Activated naive CD4-positive, alpha-beta T cell treated with anti-CD3 and anti-CD28 coated beads, Interleukin-2, amount 10 ng/mL, durations not matched to agents 7 days and 5 days (primary cell): ENCODE results near the gene ANGEL1.

ENCODE experiments used
- CTCF ChIA-PET: fragments of 350-600 bp; sonication (Branson Sonifier 250); formaldehyde crosslinking; loops from one replicate; lab custom pipeline; 2021; ENCODE audit warnings: antibody characterized with exemption; lab: Charles Lee
- DNase-seq: peaks from one replicate; pipeline ENCODE4 v3.0.0-alpha.2; 2020
- H3K27ac Mint-ChIP-seq: one replicate; pipeline ENCODE4 v1.8.0; 2021; ENCODE audit warnings: mild to moderate bottlenecking, moderate library complexity, mixed read lengths
- H3K27me3 Mint-ChIP-seq: one replicate; pipeline ENCODE4 v1.8.0; 2021; ENCODE audit warnings: mild to moderate bottlenecking, mixed read lengths
- H3K36me3 Mint-ChIP-seq: one replicate; pipeline ENCODE4 v1.8.0; 2021; ENCODE audit warnings: mixed read lengths
- H3K4me1 Mint-ChIP-seq: one replicate; pipeline ENCODE4 v1.8.0; 2021; ENCODE audit warnings: mixed read lengths
- H3K4me3 Mint-ChIP-seq: one replicate; pipeline ENCODE4 v1.8.0; 2021; ENCODE audit warnings: mild to moderate bottlenecking, moderate library complexity, mixed read lengths
- H3K9me3 Mint-ChIP-seq: one replicate; pipeline ENCODE4 v1.8.0; 2021; ENCODE audit warnings: mixed read lengths

The ANGEL1 gene

GRCh38 chr14:76780360-76780759 is 32.3 kb downstream of the ANGEL1 start:
- CTCF ChIA-PET: interaction anchor here (2.3 to 5.7 kb wide), 2 partner anchors 31 to 70 kb away, joined by 5 to 37 read pairs; partner anchors contain the start of gene ANGEL1
- Mint-ChIP-seq H3K4me3 (no peak overlapping the region), H3K27me3 (no peaks in the 10 kb centered on the region), H3K27ac (no peak overlapping the region), H3K9me3 (no peaks in the 10 kb centered on the region), H3K36me3 (peaks cover 3% of the 10 kb centered on the region), H3K4me1 (peaks cover 38% of the 10 kb centered on the region)
- DNase-seq: no peak

GRCh38 chr14:76780058-76780345 is 32.7 kb downstream of the ANGEL1 start:
- H3K27ac Mint-ChIP-seq: no peak overlapping the region
- no peak overlapping the region for H3K4me3 Mint-ChIP-seq
- peaks cover 38% of the 10 kb centered on the region for H3K4me1 Mint-ChIP-seq
- DNase-seq: no peak
- no peaks in the 10 kb centered on the region for H3K9me3 Mint-ChIP-seq
- peaks cover 3% of the 10 kb centered on the region for H3K36me3 Mint-ChIP-seq
- no peaks in the 10 kb centered on the region for H3K27me3 Mint-ChIP-seq
- CTCF ChIA-PET: interaction anchor here (2.3 kb wide), 1 partner anchor 70 kb away, joined by 5 read pairs; no protein-coding TSS in a partner anchor

GRCh38 chr14:76779221-76780057 is 33.2 kb downstream of the ANGEL1 start:
- Mint-ChIP-seq H3K27ac (no peak overlapping the region), H3K4me1 (peaks cover 38% of the 10 kb centered on the region), H3K36me3 (peaks cover 3% of the 10 kb centered on the region), H3K4me3 (no peak overlapping the region), H3K27me3 (peaks cover 1% of the 10 kb centered on the region), H3K9me3 (no peaks in the 10 kb centered on the region)
- CTCF ChIA-PET: interaction anchor here (2.3 kb wide), 1 partner anchor 69 kb away, joined by 5 read pairs; no protein-coding TSS in a partner anchor
- DNase-seq: no peak

DNA sequence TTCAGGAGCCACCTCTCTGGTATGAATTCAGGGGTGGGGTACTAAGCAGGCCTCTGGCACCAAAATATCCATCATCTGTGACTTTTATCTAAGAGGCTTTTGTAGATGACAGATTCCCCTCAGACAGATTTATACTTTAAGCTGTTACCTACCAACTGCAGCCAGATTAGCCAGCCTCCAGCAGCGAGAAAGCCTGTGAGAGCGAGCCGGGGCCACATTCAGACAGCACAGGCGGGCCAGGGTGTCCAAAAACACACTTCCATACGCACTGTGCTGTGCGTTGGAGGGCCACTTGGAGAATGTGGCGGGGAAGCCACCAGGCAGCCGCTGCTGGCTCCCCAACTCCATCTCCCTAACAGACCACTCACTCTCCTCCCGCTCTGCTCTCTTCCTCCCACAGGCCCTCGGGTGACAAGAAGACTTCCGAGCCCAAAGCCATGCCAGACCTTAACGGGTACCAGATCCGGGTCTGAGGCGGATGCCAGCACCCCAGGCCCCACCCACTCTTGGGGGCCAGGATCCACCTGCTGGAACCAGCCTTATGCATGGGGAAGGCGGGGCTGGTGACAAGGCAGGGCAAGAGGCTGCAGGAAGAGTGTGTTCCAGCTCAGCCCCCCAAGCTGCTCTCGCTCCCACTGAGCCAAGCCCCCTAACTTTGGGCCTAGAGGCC is 34.0 kb downstream of the ANGEL1 start:
- peaks cover 38% of the 10 kb centered on the region for H3K4me1 Mint-ChIP-seq
- H3K27ac Mint-ChIP-seq: no peak overlapping the region
- no peak overlapping the region for H3K4me3 Mint-ChIP-seq
- no peaks in the 10 kb centered on the region for H3K9me3 Mint-ChIP-seq
- H3K27me3 Mint-ChIP-seq: peaks cover 4% of the 10 kb centered on the region
- CTCF ChIA-PET: interaction anchor here (2.3 kb wide), 1 partner anchor 68 kb away, joined by 5 read pairs; no protein-coding TSS in a partner anchor
- peaks cover 3% of the 10 kb centered on the region for H3K36me3 Mint-ChIP-seq
- DNase-seq: no peak

- H3K4me1 Mint-ChIP-seq: peaks cover 29% of the 10 kb centered on the region
- H3K36me3 Mint-ChIP-seq: peaks cover 2% of the 10 kb centered on the region
- DNase-seq: no peak
- no peak overlapping the region for H3K4me3 Mint-ChIP-seq
- CTCF ChIA-PET: interaction anchor here (1.0 to 1.4 kb wide), 2 partner anchors 38 to 66 kb away, joined by 3 to 9 read pairs; no protein-coding TSS in a partner anchor
- no peaks in the 10 kb centered on the region for H3K9me3 Mint-ChIP-seq
- H3K27ac Mint-ChIP-seq: peak overlapping the region; percentile 42
- H3K27me3 Mint-ChIP-seq: peaks cover 6% of the 10 kb centered on the region
Measured at GRCh38 chr14:76777721-76778120, 35.0 kb downstream of the ANGEL1 start.

DNA sequence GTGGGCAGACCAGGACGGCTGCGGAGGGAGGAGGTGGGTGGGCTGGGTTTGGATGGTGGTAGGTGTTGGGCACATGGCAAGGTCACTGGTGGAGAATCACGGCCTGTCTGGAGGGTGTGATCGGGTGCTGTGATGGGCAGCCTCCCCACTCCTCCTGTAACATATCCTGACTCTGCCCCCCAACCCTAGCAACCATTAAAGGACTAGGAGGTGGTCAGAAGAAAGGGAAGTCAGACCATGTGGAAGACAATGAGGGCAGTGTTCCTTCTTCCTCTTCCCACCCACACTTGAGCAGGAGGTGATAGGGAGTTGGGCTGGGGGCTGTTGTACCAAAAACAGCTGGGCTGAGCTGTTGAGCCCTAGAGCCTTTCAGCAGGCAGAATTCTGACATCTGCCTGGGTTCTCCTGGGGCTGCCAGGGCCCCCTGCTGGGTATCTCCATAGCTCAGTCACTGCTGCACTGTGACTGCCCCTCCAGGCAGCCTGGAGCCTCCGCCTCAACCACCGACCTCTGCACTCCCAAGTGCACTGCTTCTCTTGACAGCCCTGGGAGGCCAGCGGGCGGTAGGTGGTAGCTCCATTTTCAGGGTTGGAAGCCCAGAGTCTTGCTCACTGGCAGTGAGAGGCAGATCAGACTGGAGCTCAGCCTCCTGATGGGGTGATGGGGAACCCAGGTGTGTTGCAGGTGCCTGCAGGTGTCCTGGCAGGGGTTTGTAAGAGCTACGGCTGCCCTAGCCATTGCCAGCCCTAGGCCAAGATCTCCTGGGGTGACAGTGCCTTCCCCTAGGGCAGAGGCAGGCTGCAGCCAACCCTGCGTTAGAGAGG is 36.0 kb downstream of the ANGEL1 start:
- H3K4me1 Mint-ChIP-seq: peaks cover 18% of the 10 kb centered on the region
- CTCF ChIA-PET: interaction anchor here (1.0 to 1.4 kb wide), 4 partner anchors 9 to 65 kb away, joined by 3 to 9 read pairs (median 5); no protein-coding TSS in a partner anchor
- H3K27ac Mint-ChIP-seq: no peak overlapping the region
- H3K36me3 Mint-ChIP-seq: no peaks in the 10 kb centered on the region
- no peaks in the 10 kb centered on the region for H3K9me3 Mint-ChIP-seq
- no peak for DNase-seq
- no peak overlapping the region for H3K4me3 Mint-ChIP-seq
- H3K27me3 Mint-ChIP-seq: peaks cover 17% of the 10 kb centered on the region

- Mint-ChIP-seq H3K36me3 (no peaks in the 10 kb centered on the region), H3K27ac (no peak overlapping the region), H3K4me3 (no peak overlapping the region), H3K4me1 (peaks cover 15% of the 10 kb centered on the region), H3K9me3 (no peaks in the 10 kb centered on the region), H3K27me3 (peaks cover 24% of the 10 kb centered on the region)
- DNase-seq: no peak
- CTCF ChIA-PET: interaction anchor here (1.1 kb wide), 1 partner anchor 8 kb away, joined by 3 read pairs; no protein-coding TSS in a partner anchor
Measured at GRCh38 chr14:76775695-76776427, 36.8 kb downstream of the ANGEL1 start.

- CTCF ChIA-PET: no interaction called here
- no peak overlapping the region for H3K27ac Mint-ChIP-seq
- H3K4me1 Mint-ChIP-seq: peaks cover 13% of the 10 kb centered on the region
- no peaks in the 10 kb centered on the region for H3K36me3 Mint-ChIP-seq
- H3K27me3 Mint-ChIP-seq: peaks cover 32% of the 10 kb centered on the region
- H3K4me3 Mint-ChIP-seq: no peak overlapping the region
- no peaks in the 10 kb centered on the region for H3K9me3 Mint-ChIP-seq
- no peak for DNase-seq
Measured at GRCh38 chr14:76774821-76775694, 37.6 kb downstream of the ANGEL1 start.

DNA sequence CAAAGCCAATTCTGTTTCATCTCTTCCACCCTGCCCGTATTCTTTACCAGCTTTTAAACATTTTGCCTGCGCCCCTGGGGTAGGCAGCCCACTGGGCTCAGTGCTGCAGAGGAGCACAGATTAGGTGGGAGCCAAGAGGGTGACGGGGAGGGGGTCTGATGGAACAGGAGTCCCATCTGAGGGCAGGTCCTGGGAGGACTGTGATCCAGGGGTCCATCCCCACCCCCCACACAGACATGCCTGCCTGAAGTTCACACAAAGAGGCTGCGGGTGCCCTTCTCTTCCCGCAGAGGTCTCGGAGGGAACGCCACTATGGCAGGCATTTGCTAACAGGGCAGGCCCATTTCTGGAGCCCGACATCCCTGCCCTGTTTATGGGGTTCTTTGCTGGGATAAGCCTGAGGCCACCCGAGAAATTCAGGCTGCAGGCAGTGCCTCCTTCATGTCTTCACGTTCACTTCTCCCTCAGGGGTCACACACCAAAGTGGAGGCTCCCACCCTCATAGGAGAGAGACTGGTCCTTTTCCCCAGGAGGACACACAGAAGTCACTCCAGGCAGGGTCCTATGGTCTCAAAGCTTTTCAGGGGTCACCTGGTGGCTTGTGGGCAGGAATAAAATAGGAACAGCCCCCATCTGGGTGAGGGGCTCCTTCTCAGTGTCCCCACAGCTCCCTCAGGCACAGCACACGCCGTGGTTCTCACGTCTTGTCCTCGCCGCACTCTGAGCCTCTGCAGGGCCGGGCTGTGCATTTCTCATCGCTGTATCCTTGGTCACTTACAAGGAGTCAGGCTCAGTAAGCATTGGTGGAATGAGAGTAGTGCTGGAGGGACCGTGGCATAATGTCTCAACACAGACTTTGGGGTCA is 38.5 kb downstream of the ANGEL1 start:
- no peak overlapping the region for H3K27ac Mint-ChIP-seq
- peaks cover 16% of the 10 kb centered on the region for H3K4me1 Mint-ChIP-seq
- no peaks in the 10 kb centered on the region for H3K9me3 Mint-ChIP-seq
- H3K36me3 Mint-ChIP-seq: no peaks in the 10 kb centered on the region
- H3K27me3 Mint-ChIP-seq: peaks cover 38% of the 10 kb centered on the region
- DNase-seq: no peak
- H3K4me3 Mint-ChIP-seq: no peak overlapping the region
- CTCF ChIA-PET: interaction anchor here (2.2 kb wide), 1 partner anchor 11 kb away, joined by 6 read pairs; no protein-coding TSS in a partner anchor

GRCh38 chr14:76773188-76773885 is 39.3 kb downstream of the ANGEL1 start:
- Mint-ChIP-seq H3K27ac (no peak overlapping the region), H3K4me3 (no peak overlapping the region), H3K4me1 (peaks cover 23% of the 10 kb centered on the region), H3K9me3 (no peaks in the 10 kb centered on the region), H3K36me3 (no peaks in the 10 kb centered on the region), H3K27me3 (peaks cover 41% of the 10 kb centered on the region)
- CTCF ChIA-PET: interaction anchor here (1.1 to 2.2 kb wide), 3 partner anchors 9 to 63 kb away, joined by 5 to 6 read pairs (median 5); no protein-coding TSS in a partner anchor
- DNase-seq: no peak

- no peak overlapping the region for H3K4me3 Mint-ChIP-seq
- DNase-seq: no peak
- H3K36me3 Mint-ChIP-seq: no peaks in the 10 kb centered on the region
- peaks cover 23% of the 10 kb centered on the region for H3K4me1 Mint-ChIP-seq
- CTCF ChIA-PET: interaction anchor here (1.1 to 2.2 kb wide), 3 partner anchors 10 to 62 kb away, joined by 5 to 6 read pairs (median 5); no protein-coding TSS in a partner anchor
- peaks cover 41% of the 10 kb centered on the region for H3K27me3 Mint-ChIP-seq
- no peak overlapping the region for H3K27ac Mint-ChIP-seq
- no peaks in the 10 kb centered on the region for H3K9me3 Mint-ChIP-seq
Measured at GRCh38 chr14:76772300-76773187, 40.1 kb downstream of the ANGEL1 start.
